CD14-positive monocyte (primary cell): Measurements from ENCODE around the gene PROS1. TPM values are rescaled to one million over a fixed set of nuclear protein-coding genes. Genes with fewer than 3 reads are reported as not detected.

Experiments
- DNase-seq, 3 donors: peaks; one replicate each; pipeline ENCODE4 v3.0.0-alpha.2; 2011 to 2022
- H2AFZ ChIP-seq: 2 replicates; pipeline ENCODE4 v1.6.0; 2012; ENCODE audit warnings: mild to moderate bottlenecking, low read depth, low read length, inconsistent platforms; ENCODE audit not compliant: insufficient read depth, poor library complexity, severe bottlenecking
- H3K27ac ChIP-seq, 2 donors: 1 replicate in 1 of 2; 2 replicates in 1 of 2; pipeline ENCODE4 v1.5.1; 2012 to 2013; ENCODE audit warnings: low read length in 2 of 2, control low read depth in 1 of 2, inconsistent platforms in 1 of 2, low read depth in 1 of 2, mild to moderate bottlenecking in 1 of 2
- H3K27me3 ChIP-seq, 2 donors: one replicate each; pipeline versions ENCODE4 v1.6.0 to v1.6.1; 2011 to 2013; ENCODE audit warnings: low read length in 2 of 2; ENCODE audit not compliant: control insufficient read depth in 2 of 2, insufficient read depth in 2 of 2
- H3K36me3 ChIP-seq, 2 donors: replicated peaks in 1 of 2; 1 replicate in 1 of 2; 2 replicates in 1 of 2; pipeline versions ENCODE4 v1.5.1 to v1.6.1; 2012 to 2013; ENCODE audit warnings: low read length in 2 of 2, control low read depth in 1 of 2, inconsistent platforms in 1 of 2, mild to moderate bottlenecking in 1 of 2; ENCODE audit not compliant: insufficient read depth in 2 of 2, control insufficient read depth in 1 of 2
- H3K4me1 ChIP-seq, 2 donors: 1 replicate in 1 of 2; 2 replicates in 1 of 2; pipeline versions ENCODE4 v1.5.1 to v1.6.1; 2012 to 2013; ENCODE audit warnings: low read length in 2 of 2, control low read depth in 1 of 2, inconsistent platforms in 1 of 2, mild to moderate bottlenecking in 1 of 2, moderate library complexity in 1 of 2; ENCODE audit not compliant: insufficient read depth in 2 of 2, control insufficient read depth in 1 of 2
- H3K4me2 ChIP-seq: replicated peaks from 2 replicates; pipeline ENCODE3; 2012; ENCODE audit warnings: low read length, moderate library complexity, mild to moderate bottlenecking; ENCODE audit not compliant: poor library complexity, severe bottlenecking; ENCODE audit errors: extremely low read depth
- H3K4me3 ChIP-seq, 3 experiments: fragments of 200-600 bp in 1 of 3; sonication (generic) in 1 of 3; replicated peaks in 1 of 3; 1 replicate in 2 of 3; 2 replicates in 1 of 3; pipeline ENCODE4 v1.5.1; 2011 to 2013; ENCODE audit warnings: low read length in 3 of 3, mild to moderate bottlenecking in 3 of 3, control low read depth in 2 of 3, low read depth in 2 of 3, inconsistent platforms in 1 of 3, moderate library complexity in 1 of 3
- H3K79me2 ChIP-seq: 2 replicates; pipeline ENCODE4 v1.6.0; 2012; ENCODE audit warnings: mild to moderate bottlenecking, control low read depth, inconsistent platforms, low read length, moderate library complexity; ENCODE audit not compliant: insufficient read depth
- H3K9ac ChIP-seq: 2 replicates; pipeline ENCODE4 v1.6.0; 2017; ENCODE audit warnings: low read length, mild to moderate bottlenecking; ENCODE audit not compliant: insufficient read depth, poor library complexity, severe bottlenecking
- H3K9me3 ChIP-seq, 2 donors: replicated peaks in 1 of 2; 1 replicate in 1 of 2; 2 replicates in 1 of 2; pipeline versions ENCODE4 v1.5.1 to v1.6.1; 2012 to 2013; ENCODE audit warnings: low read length in 2 of 2, control low read depth in 1 of 2; ENCODE audit not compliant: control insufficient read depth in 1 of 2, insufficient read depth in 1 of 2
- H4K20me1 ChIP-seq: 2 replicates; pipeline ENCODE4 v1.6.0; 2012; ENCODE audit warnings: mild to moderate bottlenecking, low read length, control low read depth, moderate library complexity; ENCODE audit not compliant: insufficient read depth
- H3K27ac Mint-ChIP-seq, 7 donors: one replicate each; pipeline ENCODE4 v1.8.0; 2020; ENCODE audit warnings: mild to moderate bottlenecking in 7 of 7, mixed read lengths in 7 of 7, moderate library complexity in 6 of 7, inconsistent platforms in 2 of 7
- H3K27me3 Mint-ChIP-seq, 3 donors: one replicate each; pipeline ENCODE4 v1.8.0; 2021 to 2022; ENCODE audit warnings: low read depth in 3 of 3, mild to moderate bottlenecking in 3 of 3, mixed read lengths in 3 of 3, moderate library complexity in 3 of 3, inconsistent platforms in 1 of 3
- H3K36me3 Mint-ChIP-seq, 2 donors: one replicate each; pipeline ENCODE4 v1.8.0; 2020; ENCODE audit warnings: mixed read lengths in 2 of 2, inconsistent platforms in 1 of 2, mild to moderate bottlenecking in 1 of 2
- H3K4me1 Mint-ChIP-seq: one replicate; pipeline ENCODE4 v1.8.0; 2020; ENCODE audit warnings: mild to moderate bottlenecking, mixed read lengths
- H3K4me3 Mint-ChIP-seq, 2 donors: one replicate each; pipeline ENCODE4 v1.8.0; 2020; ENCODE audit warnings: mild to moderate bottlenecking in 2 of 2, mixed read lengths in 2 of 2, moderate library complexity in 1 of 2
- H3K9me3 Mint-ChIP-seq, 7 donors: one replicate each; pipeline ENCODE4 v1.8.0; 2020 to 2022; ENCODE audit warnings: mixed read lengths in 7 of 7, mild to moderate bottlenecking in 6 of 7, moderate library complexity in 6 of 7, inconsistent platforms in 2 of 7
- CTCF ChIP-seq: fragments of 200-600 bp; IDR thresholded peaks from one replicate; pipeline ENCODE4 v1.8.0; 2022; ENCODE audit warnings: antibody characterized with exemption, mild to moderate bottlenecking
- WGBS: methylation state at CpG from one replicate; pipeline ENCODE4 v1.1.5; 2013; ENCODE audit warnings: missing lambda C conversion rate; ENCODE audit not compliant: insufficient coverage; 5-methylcytosine and 5-hydroxymethylcytosine counted together
- intact Hi-C, 2 donors: fragments of 100-400 bp; cut with micrococcal nuclease; formaldehyde crosslinking; loops; one replicate each; pipeline versions ENCODE4 v1.15.0 to v1.15.1; 2023
- polyA plus RNA-seq, 3 donors: library from polyadenylated mRNA; depleted of rRNA in 1 of 3; unstranded in 2 of 3; stranded (reverse) in 1 of 3; fragments of 300-500 nt in 2 of 3; fragments of >200 nt in 1 of 3; fragmentation: Illumina TruSeq in 2 of 3; gene quantifications; 1 replicate in 2 of 3; 2 replicates in 1 of 3; pipeline ENCODE4 v1.2.3, GENCODE V29; 2012 to 2021

PROS1 gene
- polyA plus RNA-seq, 3 donors, result 0.21 to 0.85 (median 0.58) TPM

- Histone ChIP-seq H3K27ac (no peak overlapping the region), H3K79me2 (no peaks in the 10 kb centered on the region), H4K20me1 (no peaks in the 10 kb centered on the region), H3K4me1 (no peaks in the 10 kb centered on the region), H3K4me2 (no peak overlapping the region), H3K27me3 (no peaks in the 10 kb centered on the region), H3K9ac (no peak overlapping the region), H2AFZ (no peak overlapping the region), H3K9me3 (no peaks in the 10 kb centered on the region), H3K4me3 (no peak overlapping the region), H3K36me3 (no peaks in the 10 kb centered on the region)
- Mint-ChIP-seq H3K9me3 (peaks cover 0 to 1% (median 0%) of the 10 kb centered on the region in 7 donors), H3K27ac (no peak overlapping the region), H3K4me3 (no peak overlapping the region), H3K36me3 (peaks cover 0 to 3% of the 10 kb centered on the region in 2 donors), H3K4me1 (no peaks in the 10 kb centered on the region), H3K27me3 (no peaks in the 10 kb centered on the region)
- DNase-seq, result no peak
- intact Hi-C loops, result no loop called here
- WGBS, result 86% methylated on average over 1 of the region's 2 CpGs
- TF ChIP-seq CTCF, result no peak
Measured at GRCh38 chr3:94019659-94020058, 46.0 kb upstream of the PROS1 start.

- no peaks in the 10 kb centered on the region for H3K36me3 ChIP-seq
- no peaks in the 10 kb centered on the region for H4K20me1 ChIP-seq
- H3K27ac ChIP-seq, result no peak overlapping the region
- no peak overlapping the region for H3K4me3 Mint-ChIP-seq
- no peak for TF ChIP-seq CTCF
- no peak for DNase-seq
- H3K27me3 ChIP-seq, result no peaks in the 10 kb centered on the region
- no peak overlapping the region for H3K4me2 ChIP-seq
- no peak overlapping the region for H2AFZ ChIP-seq
- H3K27me3 Mint-ChIP-seq, result no peaks in the 10 kb centered on the region
- H3K36me3 Mint-ChIP-seq, result peaks cover 3 to 4% of the 10 kb centered on the region in 2 donors
- WGBS, result no CpG with 5 or more reads among the region's 1 CpG
- peaks cover 10% of the 10 kb centered on the region for H3K4me1 Mint-ChIP-seq
- intact Hi-C loops, result no loop called here
- H3K4me1 ChIP-seq, result peaks cover 0 to 5% of the 10 kb centered on the region in 2 donors
- no peaks in the 10 kb centered on the region for H3K79me2 ChIP-seq
- H3K9me3 Mint-ChIP-seq, result peaks cover 0 to 1% (median 0%) of the 10 kb centered on the region in 7 donors
- H3K9ac ChIP-seq, result no peak overlapping the region
- H3K9me3 ChIP-seq, result no peaks in the 10 kb centered on the region
- no peak overlapping the region for H3K4me3 ChIP-seq
- H3K27ac Mint-ChIP-seq, result no peak overlapping the region
Measured at GRCh38 chr3:94015025-94015424, 41.3 kb upstream of the PROS1 start.
